Stimulated activated CD8-positive, alpha-beta memory T cell treated with anti-CD3 and anti-CD28 coated beads, Interleukin-4, amount 100 ng/mL, for 24 hours (primary cell): ENCODE measurements around the gene RTF1.
"Not testable (repeated sequence)": the region's sequence is repeated elsewhere in the genome, so short reads cannot be mapped to it uniquely, and the experiment has no call there.

Source experiments
- DNase-seq: peaks from one replicate; pipeline ENCODE4 v3.0.0-alpha.2; 2020; ENCODE audit warnings: low read depth

The RTF1 gene

GRCh38 chr15:41437448-41437847 lies 20.6 kb downstream of the RTF1 start:
- no peak for DNase-seq

GRCh38 chr15:41438206-41438605 lies 21.3 kb downstream of the RTF1 start:
- no peak for DNase-seq

GRCh38 chr15:41438745-41439144 lies 21.9 kb downstream of the RTF1 start:
- DNase-seq = not testable (repeated sequence)

- DNase-seq = no peak
Observed at GRCh38 chr15:41443275-41443674, 26.4 kb downstream of the RTF1 start.

GRCh38 chr15:41445399-41445798 lies 28.5 kb downstream of the RTF1 start:
- DNase-seq = no peak

GRCh38 chr15:41462084-41462795 lies 45.3 kb downstream of the RTF1 start:
- no peak for DNase-seq

GRCh38 chr15:41464889-41465580 lies 48.1 kb downstream of the RTF1 start:
- no peak for DNase-seq

GRCh38 chr15:41465822-41466421 lies 49.0 kb downstream of the RTF1 start:
- no peak for DNase-seq

GRCh38 chr15:41466711-41467110 lies 49.8 kb downstream of the RTF1 start:
- no peak for DNase-seq

- DNase-seq = not testable (repeated sequence)
Observed at GRCh38 chr15:41469644-41470043, 52.7 kb downstream of the RTF1 start.

- DNase-seq = no peak
Observed at GRCh38 chr15:41473418-41473817, 56.5 kb downstream of the RTF1 start.

- no peak for DNase-seq
Observed at GRCh38 chr15:41474436-41474835, 57.5 kb downstream of the RTF1 start.

GRCh38 chr15:41474941-41475340 lies 58.0 kb downstream of the RTF1 start:
- no peak for DNase-seq

- DNase-seq = no peak
Observed at GRCh38 chr15:41476416-41477048, 59.6 kb downstream of the RTF1 start.

- no peak for DNase-seq
Observed at GRCh38 chr15:41480396-41481140, 63.7 kb downstream of the RTF1 start.

- DNase-seq = no peak
Observed at GRCh38 chr15:41482110-41482877, 65.4 kb downstream of the RTF1 start.

GRCh38 chr15:41483115-41483514 lies 66.2 kb downstream of the RTF1 start:
- DNase-seq = no peak

GRCh38 chr15:41483519-41483918 lies 66.6 kb downstream of the RTF1 start:
- no peak for DNase-seq

GRCh38 chr15:41484937-41485625 lies 68.2 kb downstream of the RTF1 start:
- DNase-seq = no peak

GRCh38 chr15:41486286-41486685 lies 69.4 kb downstream of the RTF1 start:
- DNase-seq = no peak

GRCh38 chr15:41487381-41487780 lies 70.5 kb downstream of the RTF1 start:
- DNase-seq = no peak
